ENCODE results near the gene P4HB.

DNA sequence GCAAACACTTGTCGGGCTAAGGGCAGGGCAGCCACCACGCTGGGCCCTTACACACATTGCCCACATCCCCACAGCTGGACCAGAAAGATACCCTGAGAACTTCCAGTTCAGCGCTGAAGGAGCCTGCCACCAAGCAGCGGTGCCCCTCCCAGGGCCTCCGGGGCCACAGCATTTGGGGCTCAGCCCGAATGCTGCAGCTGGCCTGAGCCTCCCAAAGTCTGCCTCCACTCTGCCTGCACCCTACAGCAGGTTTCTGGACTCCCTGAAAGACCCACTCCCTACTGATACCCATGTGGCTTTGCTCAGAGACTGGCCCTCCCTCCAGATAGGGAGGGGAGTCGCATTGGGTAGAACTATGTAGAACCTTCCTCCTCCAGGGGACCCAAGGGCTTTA, 28.8 kb downstream of the P4HB start:
- TF ChIP-seq, protein P1, sequence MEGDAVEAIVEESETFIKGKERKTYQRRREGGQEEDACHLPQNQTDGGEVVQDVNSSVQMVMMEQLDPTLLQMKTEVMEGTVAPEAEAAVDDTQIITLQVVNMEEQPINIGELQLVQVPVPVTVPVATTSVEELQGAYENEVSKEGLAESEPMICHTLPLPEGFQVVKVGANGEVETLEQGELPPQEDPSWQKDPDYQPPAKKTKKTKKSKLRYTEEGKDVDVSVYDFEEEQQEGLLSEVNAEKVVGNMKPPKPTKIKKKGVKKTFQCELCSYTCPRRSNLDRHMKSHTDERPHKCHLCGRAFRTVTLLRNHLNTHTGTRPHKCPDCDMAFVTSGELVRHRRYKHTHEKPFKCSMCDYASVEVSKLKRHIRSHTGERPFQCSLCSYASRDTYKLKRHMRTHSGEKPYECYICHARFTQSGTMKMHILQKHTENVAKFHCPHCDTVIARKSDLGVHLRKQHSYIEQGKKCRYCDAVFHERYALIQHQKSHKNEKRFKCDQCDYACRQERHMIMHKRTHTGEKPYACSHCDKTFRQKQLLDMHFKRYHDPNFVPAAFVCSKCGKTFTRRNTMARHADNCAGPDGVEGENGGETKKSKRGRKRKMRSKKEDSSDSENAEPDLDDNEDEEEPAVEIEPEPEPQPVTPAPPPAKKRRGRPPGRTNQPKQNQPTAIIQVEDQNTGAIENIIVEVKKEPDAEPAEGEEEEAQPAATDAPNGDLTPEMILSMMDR (IDR thresholded peaks at IDR 0.05; ENCODE audit: insufficient read depth, low read length): no peak
- TF ChIP-seq POLR2AphosphoS5 (IDR thresholded peaks at IDR 0.05; ENCODE audit: low read depth) (no peak), REST (IDR thresholded peaks at IDR 0.05; ENCODE audit: insufficient replicate concordance, low read depth) (no peak), SPI1 (IDR thresholded peaks at IDR 0.05; ENCODE audit: borderline replicate concordance, low read depth) (no peak), GABPA (IDR thresholded peaks at IDR 0.05; ENCODE audit: low read depth) (no peak)

Measured in HL-60 (cell line).